Prostate gland (tissue), 2 donors: Measurements from ENCODE around the gene WASF3.

ENCODE experiments used
- POLR2AphosphoS5 ChIP-seq: sonication (generic); formaldehyde crosslinking; IDR thresholded peaks from one replicate; pipeline ENCODE4 v1.6.1; 2017; ENCODE audit warnings: antibody characterized with exemption
- TF ChIP-seq, protein P1 (sequence below), 4 experiments: fragments of 200-600 bp in 2 of 4; fragments of 450-650 bp in 2 of 4; sonication (generic) in 2 of 4; IDR thresholded peaks; 1 replicate in 3 of 4; 2 replicates in 1 of 4; pipeline ENCODE4 v1.5.1; 2016 to 2019; ENCODE audit warnings: antibody characterized with exemption in 4 of 4, mild to moderate bottlenecking in 2 of 4, moderate library complexity in 2 of 4

DNA sequence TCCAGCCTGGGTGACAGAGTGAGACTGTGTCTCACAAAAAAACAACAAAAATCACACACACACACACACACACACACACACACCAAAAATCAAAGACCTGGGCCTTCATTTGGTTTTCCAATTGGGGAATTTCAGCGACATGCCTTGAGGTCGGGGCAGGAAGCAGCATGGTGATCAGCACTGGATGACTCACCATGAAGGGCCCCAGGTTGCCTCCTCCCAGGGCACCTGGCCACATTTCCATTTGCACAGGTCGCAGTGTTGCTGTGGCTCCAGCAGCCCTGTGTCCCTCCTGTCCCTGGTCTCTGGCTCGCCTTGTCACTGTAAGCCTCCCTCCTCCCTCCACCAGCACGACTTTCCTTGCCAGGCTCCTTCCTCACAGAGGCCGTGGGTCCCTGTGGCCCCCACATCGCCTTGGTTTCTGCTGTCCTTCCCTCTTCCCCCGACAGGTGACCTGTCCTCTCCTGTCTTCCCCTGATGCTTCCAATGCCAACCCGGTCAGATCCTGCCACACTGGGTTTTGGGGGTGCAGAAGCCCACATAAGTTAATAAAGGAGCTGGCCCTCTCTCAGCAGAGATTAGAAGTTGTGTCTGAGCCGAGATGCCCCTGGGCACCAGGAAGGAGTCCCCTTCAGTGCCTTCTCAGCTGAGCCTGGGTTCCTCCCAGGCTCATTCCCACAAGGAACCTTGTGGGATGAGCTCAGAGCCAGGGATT, 136.4 kb downstream of the WASF3 start:
- TF ChIP-seq, protein P1, sequence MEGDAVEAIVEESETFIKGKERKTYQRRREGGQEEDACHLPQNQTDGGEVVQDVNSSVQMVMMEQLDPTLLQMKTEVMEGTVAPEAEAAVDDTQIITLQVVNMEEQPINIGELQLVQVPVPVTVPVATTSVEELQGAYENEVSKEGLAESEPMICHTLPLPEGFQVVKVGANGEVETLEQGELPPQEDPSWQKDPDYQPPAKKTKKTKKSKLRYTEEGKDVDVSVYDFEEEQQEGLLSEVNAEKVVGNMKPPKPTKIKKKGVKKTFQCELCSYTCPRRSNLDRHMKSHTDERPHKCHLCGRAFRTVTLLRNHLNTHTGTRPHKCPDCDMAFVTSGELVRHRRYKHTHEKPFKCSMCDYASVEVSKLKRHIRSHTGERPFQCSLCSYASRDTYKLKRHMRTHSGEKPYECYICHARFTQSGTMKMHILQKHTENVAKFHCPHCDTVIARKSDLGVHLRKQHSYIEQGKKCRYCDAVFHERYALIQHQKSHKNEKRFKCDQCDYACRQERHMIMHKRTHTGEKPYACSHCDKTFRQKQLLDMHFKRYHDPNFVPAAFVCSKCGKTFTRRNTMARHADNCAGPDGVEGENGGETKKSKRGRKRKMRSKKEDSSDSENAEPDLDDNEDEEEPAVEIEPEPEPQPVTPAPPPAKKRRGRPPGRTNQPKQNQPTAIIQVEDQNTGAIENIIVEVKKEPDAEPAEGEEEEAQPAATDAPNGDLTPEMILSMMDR (IDR thresholded peaks at IDR 0.05) = no peak
- no peak for TF ChIP-seq POLR2AphosphoS5
